ENCODE measurements around the gene TUBGCP3.
A peak's percentile ranks its signal among the peaks of the same experiment; 100 is the strongest.

The TUBGCP3 gene

DNA sequence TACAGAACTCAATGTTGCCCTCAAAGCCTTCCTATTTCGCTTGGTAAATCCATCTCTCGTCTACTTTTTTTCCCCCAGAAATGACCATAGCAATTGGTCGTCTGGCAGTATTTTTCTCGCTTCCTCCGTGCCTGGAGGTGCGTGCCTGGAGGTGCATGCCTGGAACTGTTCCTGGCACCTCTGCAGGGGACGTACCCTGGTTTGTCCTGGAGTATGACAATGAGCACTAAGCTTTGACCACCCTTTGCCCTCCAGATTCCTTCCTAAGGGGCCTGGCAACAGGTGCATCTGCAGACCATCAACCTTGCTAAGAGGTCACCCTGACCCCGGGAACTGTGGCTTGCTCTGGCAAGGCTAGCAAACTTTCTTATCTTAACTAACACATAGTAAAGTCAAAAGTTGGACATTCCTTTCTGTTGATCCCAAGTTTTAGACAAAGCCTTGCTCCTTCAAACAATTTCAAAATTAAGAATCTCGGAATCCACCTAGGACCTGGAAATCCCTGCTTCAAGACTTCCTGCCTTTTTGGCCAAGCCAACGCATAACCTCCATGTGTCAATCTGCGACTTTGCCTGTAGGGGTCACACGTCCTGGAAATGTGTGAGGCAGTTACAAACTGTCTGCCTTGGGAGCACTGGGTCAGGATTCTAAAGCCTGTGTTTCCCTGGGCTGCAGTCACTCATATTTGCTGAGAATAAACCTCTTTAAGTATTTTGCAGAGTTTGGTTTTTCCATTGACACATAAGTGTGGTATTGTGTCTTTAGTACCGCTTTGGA is 28.8 kb upstream of the TUBGCP3 start:
- peak; percentile 20 for DNase-seq

DNA sequence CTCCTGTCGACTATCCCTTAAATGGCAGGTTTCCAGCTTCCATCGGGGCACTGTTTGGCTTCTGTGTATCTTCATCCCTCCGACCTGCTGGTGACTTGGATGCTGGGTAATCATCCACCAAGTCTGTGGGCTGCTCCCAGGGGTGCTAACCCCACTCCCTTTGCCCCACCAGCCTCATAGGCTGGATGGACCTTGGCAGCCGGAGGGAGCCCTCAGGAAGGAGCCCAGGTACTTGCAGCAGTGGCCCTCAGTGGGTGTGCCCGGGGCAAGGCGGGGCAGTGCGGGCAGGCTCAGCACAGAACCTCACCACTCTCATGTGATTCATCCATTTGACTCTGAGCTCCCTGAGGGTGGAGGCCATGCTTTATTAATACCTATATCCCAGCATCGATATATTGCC is 27.4 kb upstream of the TUBGCP3 start:
- DNase-seq = no peak

DNA sequence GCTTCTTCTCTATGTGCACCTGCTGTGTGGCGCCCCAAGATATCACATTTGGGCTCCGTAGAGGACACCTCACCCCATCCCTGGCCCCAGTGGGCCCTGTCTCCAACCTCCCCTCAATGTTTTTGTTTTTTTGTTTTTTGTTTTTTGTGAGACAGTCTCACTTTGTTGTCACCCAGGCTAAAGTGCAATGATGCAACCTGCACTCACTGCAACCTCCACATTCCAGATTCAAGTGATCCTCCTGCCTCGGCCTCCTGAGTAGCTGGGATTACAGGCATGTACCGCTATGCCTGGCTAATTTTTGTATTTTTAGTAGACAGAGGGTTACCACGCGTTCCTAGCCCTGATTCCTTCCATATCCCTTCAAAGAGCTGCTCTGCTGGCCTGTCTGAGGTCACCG is 26.9 kb upstream of the TUBGCP3 start:
- no peak for DNase-seq

DNA sequence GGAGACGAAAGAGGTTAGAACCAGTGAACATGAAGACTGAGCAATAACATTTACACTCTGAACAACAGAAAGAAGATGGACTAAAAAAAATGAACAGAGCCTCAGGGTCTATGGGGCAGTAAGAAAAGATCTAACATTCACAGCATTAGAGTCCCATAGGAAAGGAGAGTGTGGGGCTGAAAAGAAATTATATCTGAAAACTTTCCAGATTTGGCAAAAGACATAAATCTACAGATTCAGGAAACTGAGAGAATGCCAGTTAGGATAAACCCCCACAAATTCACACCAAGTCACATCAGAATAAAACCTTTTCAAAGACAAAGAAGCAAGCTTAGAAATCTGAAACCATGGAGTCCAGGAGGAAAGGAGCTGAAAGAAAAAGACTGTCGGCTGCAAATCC is 20.3 kb upstream of the TUBGCP3 start:
- no peak for DNase-seq

DNA sequence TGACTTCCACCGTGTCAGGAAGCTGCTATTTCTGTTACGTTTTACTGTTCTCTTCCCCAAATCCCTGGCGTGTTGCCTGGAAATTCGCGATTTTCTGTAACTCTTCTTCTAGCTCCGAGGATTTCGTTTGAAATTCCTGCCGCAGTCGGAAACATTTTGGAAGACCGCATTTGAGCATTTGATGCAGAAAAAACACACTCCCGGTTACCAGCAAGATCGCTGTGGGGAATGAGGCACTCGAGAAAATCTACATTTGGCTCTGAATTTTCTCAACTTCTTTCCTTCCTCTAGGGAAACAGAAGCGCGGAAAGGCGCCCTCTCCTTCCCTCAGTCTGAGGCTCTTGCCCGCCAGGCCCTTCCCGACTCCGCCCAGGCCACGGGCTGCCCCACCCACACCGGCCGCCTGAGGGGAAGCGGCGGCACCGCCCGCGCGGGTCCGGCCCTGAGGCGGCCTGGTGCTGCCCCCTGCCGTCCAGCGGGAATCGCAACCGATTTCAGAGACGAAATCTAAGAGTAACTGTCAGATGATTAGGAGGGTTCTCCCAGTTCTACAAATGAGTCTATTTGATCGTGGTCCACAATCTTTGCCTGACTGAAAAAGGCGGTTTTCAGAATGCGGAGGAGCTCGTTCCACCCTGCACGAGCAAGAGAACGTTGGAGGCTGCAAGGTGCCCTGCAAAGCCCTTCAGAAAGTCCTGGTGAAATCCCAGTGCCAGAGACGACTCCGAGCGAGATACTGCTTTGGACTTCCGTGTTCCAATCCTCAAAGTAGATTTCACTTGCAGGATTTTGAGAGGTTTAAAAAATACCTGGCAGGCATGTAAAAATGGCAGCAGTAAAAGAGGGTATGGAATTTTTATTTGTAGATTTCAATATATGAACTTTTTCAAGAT is 18.4 kb upstream of the TUBGCP3 start:
- peak; percentile 65 for DNase-seq

DNA sequence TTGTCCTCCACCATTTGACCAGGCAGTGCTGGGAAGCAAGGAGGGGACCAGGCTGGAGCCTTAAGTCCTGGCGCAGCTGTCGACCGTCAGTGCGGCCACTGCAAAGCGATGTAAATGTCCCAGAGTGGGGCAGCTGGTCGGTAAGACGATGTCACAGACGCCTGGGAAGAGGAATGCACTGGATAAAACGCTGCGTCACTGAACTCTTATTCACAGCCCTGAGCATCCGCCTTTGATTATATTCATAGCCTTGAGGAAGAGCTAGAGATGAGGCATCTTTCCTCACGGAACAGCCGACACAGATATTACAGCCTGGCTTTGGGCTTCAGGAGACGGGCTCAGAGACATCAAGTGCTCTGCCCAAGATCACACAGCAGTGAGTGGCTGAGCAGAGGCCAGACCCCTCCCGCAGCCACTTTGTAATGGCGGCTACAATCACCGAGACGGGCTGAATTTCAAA is 17.6 kb upstream of the TUBGCP3 start:
- no peak for DNase-seq

DNA sequence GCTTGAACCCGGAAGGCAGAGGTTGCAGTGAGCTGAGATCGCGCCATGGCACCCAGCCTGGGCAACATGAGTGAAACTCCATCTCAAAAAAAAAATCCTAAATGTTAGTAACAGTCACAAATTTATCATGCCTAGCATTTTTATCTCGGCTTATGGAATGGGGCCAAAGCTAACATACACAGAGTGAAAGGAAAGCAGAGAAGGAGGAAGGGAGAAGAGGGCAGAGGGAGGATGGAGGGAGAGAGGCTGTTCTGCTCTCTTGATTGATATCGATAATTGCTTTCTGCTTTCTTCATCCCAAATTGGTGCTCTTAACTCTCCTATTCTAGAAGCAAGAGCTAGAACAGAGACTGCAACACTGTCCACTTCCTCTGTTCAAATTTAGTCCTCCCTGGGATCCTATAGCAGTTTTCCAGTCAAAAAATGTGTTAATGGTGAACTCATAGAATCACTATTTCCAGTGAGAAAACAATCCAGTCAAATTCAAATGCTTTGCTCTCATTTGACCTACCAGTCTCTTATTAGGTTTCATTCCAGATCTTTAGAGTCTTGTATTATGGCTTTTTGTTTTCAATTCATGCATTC is 15.8 kb upstream of the TUBGCP3 start:
- no peak for DNase-seq

DNA sequence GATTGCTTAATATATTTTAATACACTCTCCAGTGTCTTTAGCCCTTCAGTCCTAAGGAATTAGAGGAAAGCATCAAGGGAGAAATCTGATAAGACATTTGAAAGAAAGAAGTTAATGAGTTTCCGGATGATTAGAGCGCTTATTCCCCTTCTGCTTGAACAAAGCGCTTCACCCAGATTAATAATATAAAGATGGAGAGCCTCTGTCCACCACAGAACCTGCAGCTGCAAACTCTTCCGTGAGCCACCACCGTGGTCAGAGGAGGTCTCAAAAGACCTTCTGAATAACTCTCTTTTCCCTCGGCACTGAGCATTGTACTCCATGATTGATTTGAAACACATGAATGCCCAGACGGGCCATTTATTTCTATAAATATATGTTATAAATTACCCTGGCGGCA is 14.2 kb upstream of the TUBGCP3 start:
- DNase-seq = no peak

DNA sequence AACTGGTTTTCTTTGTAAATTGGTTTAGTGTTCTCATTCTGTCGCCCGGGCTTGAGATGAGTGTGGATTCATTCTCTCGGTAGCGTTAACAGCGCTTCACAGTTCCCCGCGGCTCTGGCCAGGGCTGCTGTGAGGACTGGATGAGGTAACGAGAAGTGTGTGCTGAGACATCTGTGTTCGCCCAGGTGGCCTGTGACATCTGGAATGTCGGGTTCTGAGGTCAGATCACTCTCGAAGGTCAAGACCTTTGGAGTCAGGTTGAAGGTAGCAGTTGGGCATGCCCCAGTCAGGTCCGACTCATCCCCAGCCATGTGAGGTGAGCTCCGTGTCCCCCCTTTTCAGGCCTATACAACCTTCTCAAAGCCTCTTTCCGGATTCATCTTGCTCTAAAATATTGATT is 13.4 kb upstream of the TUBGCP3 start:
- no peak for DNase-seq

DNA sequence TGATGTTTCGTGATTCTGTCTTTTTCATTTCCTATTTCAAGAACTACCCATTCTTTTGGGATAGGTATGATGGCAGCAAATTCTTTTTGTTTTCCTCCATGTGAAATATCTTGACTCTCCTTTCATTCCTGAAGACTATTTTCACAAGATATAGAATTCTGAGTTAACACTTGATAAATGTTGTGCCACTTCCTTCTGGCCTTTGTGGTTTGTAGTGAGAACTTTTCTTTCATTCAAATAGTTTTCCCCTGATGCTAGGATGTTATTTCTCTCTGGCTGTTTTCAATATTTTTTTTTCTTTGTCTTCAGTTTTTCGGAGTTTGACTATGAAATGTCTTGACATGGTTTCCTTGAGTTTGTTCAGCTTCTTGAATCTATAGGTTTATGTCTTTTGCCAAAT is 8.3 kb upstream of the TUBGCP3 start:
- no peak for DNase-seq

DNA sequence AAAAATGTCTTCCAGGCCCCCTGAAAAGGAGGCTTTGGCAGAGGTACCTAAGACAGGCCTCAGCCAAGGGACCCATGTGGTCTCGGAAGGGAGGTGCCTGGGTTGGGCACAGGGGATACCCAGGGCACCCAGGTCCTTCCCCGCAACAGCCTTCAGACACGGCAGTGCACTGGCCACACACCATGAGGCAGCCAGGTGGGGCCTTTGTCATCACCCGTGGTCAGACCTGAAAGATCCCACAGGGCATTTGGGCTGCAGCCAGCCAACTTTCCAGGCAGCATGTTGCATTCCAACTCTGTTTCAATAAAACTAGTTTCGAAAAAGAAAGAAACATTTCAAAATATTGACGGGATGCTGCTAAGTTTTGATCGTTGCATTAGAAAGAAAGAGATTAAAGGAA is 4.7 kb upstream of the TUBGCP3 start:
- no peak for DNase-seq

DNA sequence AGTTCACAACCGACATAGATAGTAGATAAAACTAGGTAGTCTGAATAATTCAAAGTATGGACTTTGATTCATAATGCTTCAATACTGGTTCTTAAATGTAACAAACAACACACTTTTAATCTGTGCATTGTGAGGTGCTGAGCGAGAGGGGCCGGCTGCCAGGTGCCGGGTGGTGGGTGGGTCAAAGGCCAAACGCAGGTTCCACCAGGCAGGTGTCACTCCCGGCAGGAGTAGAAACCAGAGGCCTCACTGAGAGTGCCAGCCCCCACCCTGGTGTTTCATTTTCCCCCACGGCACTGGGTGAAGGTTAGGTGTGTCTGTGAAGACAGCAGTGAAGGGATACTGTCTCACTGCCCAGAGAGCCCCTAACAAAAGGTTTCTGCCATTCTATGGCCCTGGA is 4.2 kb upstream of the TUBGCP3 start:
- no peak for DNase-seq

DNA sequence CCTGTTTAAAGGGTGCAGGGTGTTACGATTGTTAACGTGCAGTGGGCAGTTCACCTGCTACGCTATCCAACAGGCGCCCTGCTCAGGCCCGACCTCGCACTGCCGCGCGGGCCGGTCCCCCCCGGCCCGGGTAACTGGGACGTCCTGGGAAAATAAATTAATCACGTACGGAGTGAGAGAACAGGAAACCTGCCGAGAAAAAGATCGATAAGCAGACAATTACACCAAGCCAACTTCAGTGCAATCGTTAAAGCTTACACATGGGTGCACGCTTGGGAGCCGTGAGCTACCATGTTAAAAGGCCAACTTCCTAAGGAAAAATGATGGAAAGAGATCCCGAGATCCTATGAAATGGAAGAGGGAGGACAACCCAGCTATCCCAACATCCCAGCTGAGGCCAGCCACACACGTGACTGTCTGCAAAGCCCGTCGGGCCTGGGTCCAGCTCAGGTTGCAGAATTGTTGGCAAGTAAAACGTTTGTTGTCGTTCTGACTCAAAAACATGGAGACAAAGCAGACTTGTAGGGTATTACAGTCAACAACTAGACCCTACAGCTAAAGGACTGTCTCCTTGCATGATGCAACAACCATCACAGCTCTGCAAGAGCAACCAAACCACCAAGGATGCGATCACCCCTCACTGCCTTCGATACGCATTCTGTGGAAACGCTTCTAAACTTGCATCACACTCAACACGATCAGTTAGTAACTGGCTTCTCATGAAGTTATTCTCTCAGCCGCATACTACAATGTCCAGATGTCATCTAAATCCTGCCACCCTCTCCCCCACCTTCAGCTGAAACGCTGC is 741 bp upstream of the TUBGCP3 start:
- DNase-seq = no peak

DNA sequence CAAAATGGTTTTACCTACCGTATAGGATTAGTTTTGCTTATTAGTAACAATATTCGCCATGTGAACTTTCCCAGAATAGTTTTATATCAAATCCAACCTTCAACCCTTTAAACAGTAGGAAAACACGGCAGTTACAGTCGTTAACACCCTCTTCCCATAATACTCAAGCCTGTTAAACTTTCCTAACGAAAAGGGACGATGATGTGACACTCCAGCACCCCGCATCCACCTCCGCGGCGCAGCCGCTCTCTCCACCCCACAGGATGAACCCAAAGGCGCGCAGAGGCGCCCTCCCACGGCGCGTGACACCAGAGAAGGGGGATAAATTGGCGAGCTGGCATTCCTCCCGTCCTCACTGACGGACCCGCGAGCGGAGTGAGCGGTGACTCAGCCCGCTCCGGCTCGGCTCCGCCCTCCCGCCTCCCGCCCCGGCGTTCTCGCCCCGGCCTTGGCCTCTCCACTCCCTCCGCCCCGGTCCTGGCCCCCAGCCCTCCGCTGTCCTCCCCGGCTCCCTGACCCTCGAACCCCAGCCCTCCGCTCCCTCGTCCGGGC is 665 bp downstream of the TUBGCP3 start:
- DNase-seq = peak; percentile 58

DNA sequence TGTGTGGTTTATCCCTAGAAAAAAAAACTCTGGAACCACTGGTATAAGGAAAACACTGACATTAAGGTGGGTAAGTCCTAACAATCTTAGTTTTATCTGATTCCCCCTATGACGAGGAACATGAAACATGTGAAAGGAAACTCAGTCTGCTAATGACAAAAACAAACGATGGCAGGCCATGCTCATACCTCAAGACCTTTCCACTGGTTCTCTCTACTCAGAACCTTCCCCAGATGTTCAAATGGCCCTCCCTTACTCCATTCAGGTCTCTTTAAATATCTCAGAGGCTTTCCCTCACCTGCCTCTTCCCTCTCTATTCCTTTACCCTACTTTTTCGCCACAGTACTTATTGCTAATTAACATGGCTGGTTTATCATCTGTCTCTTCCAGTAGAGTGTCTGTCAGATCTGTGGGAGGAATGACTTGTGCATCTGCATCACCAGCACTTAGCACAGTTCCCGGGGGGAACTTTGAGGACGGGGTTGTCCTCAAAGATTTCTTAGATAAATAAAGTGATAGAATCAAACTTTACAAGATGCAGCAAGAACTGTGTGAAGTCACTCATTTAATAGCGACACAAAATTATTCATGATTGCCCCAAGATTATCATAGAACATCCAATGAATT is 1.5 kb downstream of the TUBGCP3 start:
- DNase-seq = no peak

DNA sequence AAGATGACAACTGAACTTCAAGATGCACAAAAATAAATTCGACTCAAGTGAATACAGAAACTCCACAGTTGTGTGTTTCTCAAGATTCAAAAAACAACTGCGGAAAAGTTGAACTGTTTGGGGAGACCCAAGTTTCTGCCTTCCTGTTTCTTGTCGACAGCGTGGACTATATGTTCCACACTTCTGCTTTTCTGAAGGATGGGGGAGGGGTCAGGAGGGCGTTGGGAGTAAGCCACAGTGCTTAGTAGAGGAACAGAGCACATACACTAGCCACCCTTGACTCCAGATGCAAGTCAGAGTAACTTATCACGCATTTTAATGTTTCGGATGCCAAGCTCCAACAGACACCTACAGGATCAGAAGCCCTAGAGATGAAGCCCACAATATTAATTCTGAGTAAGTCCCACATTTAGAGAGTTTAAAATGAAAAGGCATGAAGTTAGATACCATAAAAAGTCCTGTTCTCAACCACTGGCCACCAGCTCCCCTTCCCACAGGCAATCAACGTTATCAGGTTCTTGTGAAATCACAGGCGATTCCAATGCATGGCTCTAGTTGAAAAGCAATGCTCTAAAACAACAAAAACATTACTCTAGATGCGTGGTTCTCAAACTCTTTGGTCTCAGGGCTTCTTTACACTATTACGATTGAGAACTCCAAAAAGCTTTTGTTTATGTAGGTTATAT is 4.2 kb downstream of the TUBGCP3 start:
- no peak for DNase-seq

DNA sequence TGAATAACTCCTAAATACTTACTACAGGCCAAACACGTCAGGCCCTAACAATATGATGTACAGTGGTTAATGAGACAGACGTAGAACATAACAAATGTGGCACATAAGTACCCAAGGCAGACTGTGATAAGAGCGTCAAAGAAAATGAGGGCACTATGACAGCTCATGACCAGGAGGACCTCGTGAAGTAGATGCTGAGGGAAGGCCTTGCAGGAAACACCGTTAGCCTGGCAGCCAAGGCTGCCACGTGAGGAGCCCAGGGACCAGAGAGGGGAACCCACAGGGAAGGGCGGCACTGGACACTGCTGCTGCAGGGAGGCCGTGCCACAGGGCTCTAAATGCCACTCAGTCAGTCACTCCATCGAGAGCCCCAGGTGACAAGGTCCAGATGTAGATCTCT is 5.7 kb downstream of the TUBGCP3 start:
- no peak for DNase-seq

DNA sequence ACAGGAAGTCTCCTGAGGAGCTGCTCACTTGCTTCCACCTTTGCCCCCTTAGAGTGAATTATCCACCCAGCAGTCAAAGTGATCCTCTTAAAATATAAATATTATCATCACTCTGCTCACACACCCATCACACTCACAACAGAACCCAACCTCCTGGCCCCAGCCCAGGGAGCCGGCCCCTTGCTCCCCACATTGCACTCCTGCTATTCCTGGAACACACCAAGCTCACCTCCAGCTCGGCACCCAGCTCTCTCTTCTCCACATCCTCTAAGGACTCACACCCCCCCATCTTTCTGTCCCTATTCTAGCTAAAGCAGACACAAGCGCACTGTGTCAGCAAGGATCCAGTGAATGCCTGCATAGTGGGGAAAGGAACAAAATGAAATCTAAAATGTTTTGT is 7.0 kb downstream of the TUBGCP3 start:
- DNase-seq = no peak

DNA sequence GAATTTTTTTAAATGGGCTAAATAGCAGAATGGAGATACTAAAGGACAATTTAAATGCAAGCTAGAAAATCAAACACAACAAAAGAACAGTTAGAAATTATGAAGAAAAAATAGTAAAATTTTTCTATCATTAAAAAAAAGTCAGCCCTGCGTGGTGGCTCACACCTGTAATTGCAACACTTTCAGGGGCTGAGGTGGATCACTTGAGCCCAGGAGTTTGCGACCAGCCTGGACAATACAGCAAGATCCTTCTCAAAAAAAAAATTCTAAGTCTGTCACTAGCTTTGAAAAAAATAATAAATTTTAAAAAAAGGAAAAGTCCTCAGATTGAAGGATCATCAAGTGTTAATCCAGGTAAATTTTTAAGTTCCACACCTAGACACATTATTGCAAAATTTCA is 7.7 kb downstream of the TUBGCP3 start:
- DNase-seq = no peak

DNA sequence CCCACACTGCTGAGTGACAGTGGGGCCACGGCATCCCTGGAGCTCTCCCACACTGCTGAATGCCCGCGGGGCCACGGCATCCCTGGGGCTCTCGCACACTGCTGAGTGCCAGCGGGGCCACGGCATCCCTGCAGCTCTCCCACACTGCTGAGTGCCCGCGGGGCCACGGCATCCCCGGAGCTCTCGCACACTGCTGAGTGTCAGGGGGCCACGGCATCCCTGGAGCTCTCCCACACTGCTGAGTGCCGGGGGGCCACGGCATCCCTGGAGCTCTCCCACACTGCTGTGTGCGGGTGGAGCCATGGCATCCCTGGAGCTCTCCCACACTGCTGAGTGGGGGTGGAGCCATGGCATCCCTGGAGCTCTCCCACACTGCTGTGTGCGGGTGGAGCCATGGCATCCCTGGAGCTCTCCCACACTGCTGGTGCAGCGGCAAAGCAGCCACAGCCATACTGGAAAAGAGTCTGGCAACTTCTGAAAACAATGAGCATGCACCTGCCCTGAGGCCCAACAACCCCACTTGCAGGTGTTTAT is 8.6 kb downstream of the TUBGCP3 start:
- DNase-seq = no peak

DNA sequence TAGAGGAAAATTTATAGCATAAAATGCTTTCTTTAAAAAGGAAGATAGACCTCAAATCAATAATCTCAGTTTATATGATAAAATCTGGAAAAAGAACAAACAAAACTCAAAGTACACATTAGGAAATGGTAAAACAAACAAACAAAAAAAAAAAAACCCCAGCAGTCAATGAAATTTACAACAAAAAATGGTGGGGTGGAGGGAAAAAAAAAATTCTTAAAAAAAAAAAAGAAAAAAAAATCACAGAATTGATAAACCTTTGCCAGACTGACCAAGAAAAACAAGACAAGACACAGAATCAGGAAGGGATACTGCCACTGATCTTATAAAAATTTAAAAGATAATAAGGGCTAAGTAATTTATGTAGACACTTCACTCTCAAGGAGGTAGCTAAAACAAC is 11.2 kb downstream of the TUBGCP3 start:
- DNase-seq = no peak
